MM.1S (cell line): ENCODE data around the gene BMAL1.
A peak's percentile ranks its signal among the peaks of the same experiment; 100 is the strongest.

Experiments used
- DNase-seq: peaks from one replicate; pipeline ENCODE4 v3.0.0-alpha.2; 2015
- H2AFZ ChIP-seq: fragments of 300-600 bp; sonication (generic); 2 replicates; pipeline ENCODE4 v1.6.0; 2016; ENCODE audit warnings: antibody characterized with exemption, low read length
- H3F3A ChIP-seq: fragments of 300-600 bp; sonication (generic); 2 replicates; pipeline ENCODE4 v1.6.1; 2016; ENCODE audit warnings: mild to moderate bottlenecking, antibody characterized with exemption, low read length, moderate library complexity, mixed read lengths; ENCODE audit not compliant: insufficient read depth
- H3K27ac ChIP-seq: fragments of 300-600 bp; sonication (generic); 2 replicates; pipeline ENCODE4 v1.5.1; 2016; ENCODE audit warnings: mild to moderate bottlenecking, low read length
- H3K27me3 ChIP-seq: fragments of 300-600 bp; sonication (generic); replicated peaks from 2 replicates; pipeline ENCODE4 v1.6.0; 2016; ENCODE audit warnings: low read length; ENCODE audit not compliant: insufficient read depth
- H3K36me3 ChIP-seq: fragments of 300-600 bp; sonication (generic); replicated peaks from 2 replicates; pipeline ENCODE4 v1.6.1; 2016; ENCODE audit warnings: mild to moderate bottlenecking, low read length, mixed read lengths; ENCODE audit not compliant: insufficient read depth
- H3K4me1 ChIP-seq: fragments of 300-600 bp; sonication (generic); 2 replicates; pipeline ENCODE4 v1.6.1; 2016; ENCODE audit warnings: low read length, mixed read lengths
- H3K4me2 ChIP-seq: fragments of 300-600 bp; sonication (generic); 2 replicates; pipeline ENCODE4 v1.6.0; 2016; ENCODE audit warnings: low read depth, low read length
- H3K4me3 ChIP-seq: fragments of 300-600 bp; sonication (generic); 2 replicates; pipeline ENCODE4 v1.5.1; 2016; ENCODE audit warnings: low read length, mixed read lengths
- H3K79me2 ChIP-seq: fragments of 300-600 bp; sonication (generic); 2 replicates; pipeline ENCODE4 v1.6.1; 2016; ENCODE audit warnings: mixed run types, low read length, mixed read lengths
- H3K9ac ChIP-seq: fragments of 300-600 bp; sonication (generic); 2 replicates; pipeline ENCODE4 v1.6.1; 2016; ENCODE audit warnings: low read length, mixed read lengths
- H3K9me2 ChIP-seq: fragments of 300-600 bp; sonication (generic); replicated peaks from 2 replicates; pipeline ENCODE4 v1.6.1; 2016; ENCODE audit warnings: mild to moderate bottlenecking, low read length, mixed read lengths; ENCODE audit not compliant: insufficient read depth
- H3K9me3 ChIP-seq: fragments of 300-600 bp; sonication (generic); replicated peaks from 2 replicates; pipeline ENCODE4 v1.6.1; 2016; ENCODE audit warnings: mild to moderate bottlenecking, low read length, mixed read lengths; ENCODE audit not compliant: insufficient read depth
- H4K20me1 ChIP-seq: fragments of 300-600 bp; sonication (generic); 2 replicates; pipeline ENCODE4 v1.6.1; 2016; ENCODE audit warnings: mild to moderate bottlenecking, low read length, moderate library complexity, mixed read lengths; ENCODE audit not compliant: insufficient read depth
- CTCF ChIP-seq: fragments of 300-600 bp; sonication (generic); IDR thresholded peaks from 2 replicates; pipeline ENCODE4 v1.5.1; 2016; ENCODE audit warnings: antibody characterized with exemption, low read length, mixed read lengths
- EZH2 ChIP-seq: fragments of 300-600 bp; sonication (generic); optimal IDR thresholded peaks from 2 replicates; pipeline ENCODE3; 2017; ENCODE audit warnings: low read depth, mild to moderate bottlenecking, antibody characterized with exemption, low read length, mixed read lengths
- EZH2phosphoT487 ChIP-seq: fragments of 300-600 bp; sonication (generic); IDR thresholded peaks from 2 replicates; pipeline ENCODE4 v1.6.1; 2018; ENCODE audit warnings: antibody characterized with exemption, low read length

The BMAL1 gene

GRCh38 chr11:13236626-13237025, 41.0 kb upstream of the BMAL1 start:
- H2AFZ ChIP-seq, result no peak overlapping the region
- no peaks in the 10 kb centered on the region for H3K9me2 ChIP-seq
- no peak overlapping the region for H3K9ac ChIP-seq
- no peaks in the 10 kb centered on the region for H4K20me1 ChIP-seq
- H3K79me2 ChIP-seq, result no peaks in the 10 kb centered on the region
- no peaks in the 10 kb centered on the region for H3K4me1 ChIP-seq
- H3K36me3 ChIP-seq, result no peaks in the 10 kb centered on the region
- no peak overlapping the region for H3K4me3 ChIP-seq
- H3K4me2 ChIP-seq, result no peak overlapping the region
- no peaks in the 10 kb centered on the region for H3K27me3 ChIP-seq
- no peak for DNase-seq
- no peaks in the 10 kb centered on the region for H3K9me3 ChIP-seq
- TF ChIP-seq CTCF, result no peak
- no peaks in the 10 kb centered on the region for H3F3A ChIP-seq
- H3K27ac ChIP-seq, result no peak overlapping the region

DNA sequence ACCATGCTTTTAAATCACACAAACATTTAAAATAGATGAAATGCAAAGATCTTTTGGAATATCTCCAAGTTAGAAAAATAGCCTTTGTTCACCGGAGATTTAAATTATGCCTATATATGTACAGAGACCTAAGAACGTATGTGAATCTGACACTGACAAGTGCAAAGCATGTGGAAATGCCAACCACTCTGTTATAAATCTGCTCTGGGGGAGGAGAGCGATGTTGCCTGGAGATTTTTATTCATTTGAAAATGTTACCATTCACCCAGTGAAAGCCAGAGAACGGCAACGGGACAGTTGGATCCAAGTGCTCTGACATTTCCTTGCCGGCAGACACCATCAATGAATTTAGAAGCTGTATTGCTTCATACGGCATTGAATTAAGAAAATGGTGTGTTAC, 39.8 kb upstream of the BMAL1 start:
- H4K20me1 ChIP-seq, result no peaks in the 10 kb centered on the region
- H3K4me1 ChIP-seq, result no peaks in the 10 kb centered on the region
- TF ChIP-seq EZH2 (no peak), EZH2phosphoT487 (no peak), CTCF (no peak)
- H2AFZ ChIP-seq, result no peak overlapping the region
- DNase-seq, result no peak
- H3K9me3 ChIP-seq, result no peaks in the 10 kb centered on the region
- H3K27me3 ChIP-seq, result no peaks in the 10 kb centered on the region
- no peak overlapping the region for H3K27ac ChIP-seq
- H3K9me2 ChIP-seq, result no peaks in the 10 kb centered on the region
- no peaks in the 10 kb centered on the region for H3K79me2 ChIP-seq
- H3K36me3 ChIP-seq, result no peaks in the 10 kb centered on the region
- no peak overlapping the region for H3K4me2 ChIP-seq
- H3K9ac ChIP-seq, result no peak overlapping the region
- H3F3A ChIP-seq, result no peaks in the 10 kb centered on the region
- H3K4me3 ChIP-seq, result no peak overlapping the region

- no peak overlapping the region for H3K9ac ChIP-seq
- no peaks in the 10 kb centered on the region for H3F3A ChIP-seq
- no peaks in the 10 kb centered on the region for H3K9me2 ChIP-seq
- no peaks in the 10 kb centered on the region for H3K27me3 ChIP-seq
- no peaks in the 10 kb centered on the region for H3K36me3 ChIP-seq
- no peaks in the 10 kb centered on the region for H3K9me3 ChIP-seq
- H3K4me2 ChIP-seq, result no peak overlapping the region
- no peak overlapping the region for H3K27ac ChIP-seq
- H3K79me2 ChIP-seq, result no peaks in the 10 kb centered on the region
- TF ChIP-seq CTCF, result peak; percentile 94
- no peak for TF ChIP-seq EZH2phosphoT487
- no peak for TF ChIP-seq EZH2
- H3K4me3 ChIP-seq, result no peak overlapping the region
- H3K4me1 ChIP-seq, result no peaks in the 10 kb centered on the region
- no peaks in the 10 kb centered on the region for H4K20me1 ChIP-seq
- H2AFZ ChIP-seq, result no peak overlapping the region; the same call in 1 of the 2 replicates
- peak; percentile 50 for DNase-seq
These were observed 38.6 kb upstream of the BMAL1 start for GRCh38 chr11:13238879-13239514.
